H1 (cell line): ENCODE results near the gene RND3. TPM values are rescaled to one million over a fixed set of nuclear protein-coding genes. Genes with fewer than 3 reads are reported as not detected.

ENCODE experiments used
- CTCF ChIA-PET: fragments of 300-600 bp; sonication (Branson Sonifier 250); formaldehyde crosslinking; loops from one replicate; lab custom pipeline; 2021; ENCODE audit not compliant: partially characterized antibody; lab: Charles Lee
- POLR2A ChIA-PET: fragments of 300-600 bp; sonication (Branson Sonifier 250); formaldehyde crosslinking; loops from one replicate; lab custom pipeline; 2021; ENCODE audit warnings: inconsistent platforms; ENCODE audit not compliant: partially characterized antibody; lab: Charles Lee
- DNase-seq, 2 experiments: peaks; one replicate each; pipeline versions ENCODE4 v3.0.0 to v3.0.0-alpha.2; 2010 to 2022; ENCODE audit warnings: low spot score in 2 of 2, low read depth in 1 of 2, mixed read lengths in 1 of 2
- FAIRE-seq: peaks from 2 replicates; lab custom pipeline; 2011; peaks lifted over from hg19 to GRCh38; lab: Jason Lieb, UNC
- H2AFZ ChIP-seq: 2 replicates; pipeline ENCODE4 v1.8.1; 2012; ENCODE audit warnings: low read length, inconsistent platforms
- H2AK5ac ChIP-seq: 2 replicates; pipeline ENCODE4 v1.6.1; 2013; ENCODE audit warnings: low read depth, low read length
- H2BK120ac ChIP-seq: replicated peaks from 2 replicates; pipeline ENCODE3; 2013; ENCODE audit warnings: low read depth, low read length, inconsistent platforms
- H2BK12ac ChIP-seq: 2 replicates; pipeline ENCODE4 v1.6.1; 2013; ENCODE audit warnings: low read depth, low read length
- H2BK15ac ChIP-seq: 2 replicates; pipeline ENCODE4 v1.6.1; 2013; ENCODE audit warnings: low read length
- H2BK20ac ChIP-seq: 2 replicates; pipeline ENCODE4 v1.6.1; 2013; ENCODE audit warnings: low read length
- H2BK5ac ChIP-seq: 2 replicates; pipeline ENCODE4 v1.6.1; 2013; ENCODE audit warnings: low read depth, low read length
- H3K14ac ChIP-seq: 2 replicates; pipeline ENCODE4 v1.6.1; 2013; ENCODE audit warnings: inconsistent platforms; ENCODE audit not compliant: insufficient read length
- H3K18ac ChIP-seq: 2 replicates; pipeline ENCODE4 v1.6.1; 2013; ENCODE audit warnings: low read length; ENCODE audit errors: extremely low read depth
- H3K23ac ChIP-seq: 2 replicates; pipeline ENCODE4 v1.6.1; 2013; ENCODE audit warnings: inconsistent platforms; ENCODE audit not compliant: insufficient read length
- H3K23me2 ChIP-seq: 2 replicates; pipeline ENCODE4 v1.6.1; 2013; ENCODE audit warnings: low read depth, low read length
- H3K27ac ChIP-seq: 2 replicates; pipeline ENCODE4 v1.6.1; 2011; ENCODE audit warnings: low read depth, low read length, inconsistent platforms
- H3K27me3 ChIP-seq, 4 experiments: replicated peaks in 1 of 4; 1 replicate in 1 of 4; 2 replicates in 3 of 4; pipeline versions ENCODE4 v1.6.1 to v1.8.1; 2011 to 2013; ENCODE audit warnings: low read length in 3 of 4, mild to moderate bottlenecking in 3 of 4, inconsistent platforms in 2 of 4, mixed read lengths in 2 of 4, moderate library complexity in 1 of 4; ENCODE audit not compliant: control insufficient read depth in 3 of 4, insufficient read depth in 3 of 4; ENCODE audit errors: extremely low read depth in 1 of 4
- H3K36me3 ChIP-seq, 4 experiments: 2 replicates each; pipeline versions ENCODE4 v1.6.1 to v1.8.1; 2011 to 2013; ENCODE audit warnings: mild to moderate bottlenecking in 4 of 4, low read length in 3 of 4, moderate library complexity in 2 of 4, control low read depth in 1 of 4, inconsistent platforms in 1 of 4; ENCODE audit not compliant: insufficient read depth in 4 of 4, control insufficient read depth in 2 of 4
- H3K4ac ChIP-seq: replicated peaks from 2 replicates; pipeline ENCODE3; 2013; ENCODE audit warnings: low read length, low read depth, mixed read lengths, inconsistent platforms; ENCODE audit not compliant: insufficient read length
- H3K4me1 ChIP-seq, 4 experiments: replicated peaks in 1 of 4; 1 replicate in 1 of 4; 2 replicates in 3 of 4; pipeline versions ENCODE4 v1.6.1 to v1.8.1; 2011 to 2013; ENCODE audit warnings: low read length in 3 of 4, inconsistent platforms in 2 of 4, mixed read lengths in 1 of 4; ENCODE audit not compliant: insufficient read depth in 4 of 4, control insufficient read depth in 3 of 4
- H3K4me2 ChIP-seq, 2 experiments: 2 replicates each; pipeline versions ENCODE4 v1.6.1 to v1.8.1; 2011 to 2013; ENCODE audit warnings: low read depth in 2 of 2, low read length in 2 of 2, control low read depth in 1 of 2, inconsistent platforms in 1 of 2, mild to moderate bottlenecking in 1 of 2; ENCODE audit not compliant: insufficient read depth in 1 of 2
- H3K4me3 ChIP-seq, 4 experiments: fragments of 200-600, 300-600 bp in 1 of 4; sonication (generic), shearing (Covaris generic), sonication (Bioruptor Twin) in 1 of 4; 2 replicates each; pipeline versions ENCODE4 v1.5.1 to v1.8.1; 2011 to 2016; ENCODE audit warnings: low read length in 4 of 4, low read depth in 3 of 4, control low read depth in 2 of 4, inconsistent platforms in 2 of 4, mild to moderate bottlenecking in 2 of 4, mixed read lengths in 1 of 4, moderate library complexity in 1 of 4; ENCODE audit not compliant: insufficient read depth in 2 of 4; ENCODE audit errors: extremely low read depth in 1 of 4
- H3K56ac ChIP-seq: replicated peaks from 2 replicates; pipeline ENCODE3; 2013; ENCODE audit warnings: low read depth, mild to moderate bottlenecking, mixed read lengths, low read length, inconsistent platforms; ENCODE audit not compliant: insufficient read length
- H3K79me1 ChIP-seq: 2 replicates; pipeline ENCODE4 v1.6.1; 2013; ENCODE audit warnings: low read depth, low read length, control low read depth
- H3K79me2 ChIP-seq, 2 experiments: 2 replicates each; pipeline versions ENCODE4 v1.6.1 to v1.8.1; 2012 to 2013; ENCODE audit warnings: low read length in 2 of 2, mild to moderate bottlenecking in 2 of 2, inconsistent platforms in 1 of 2; ENCODE audit not compliant: insufficient read depth in 2 of 2, control insufficient read depth in 1 of 2
- H3K9ac ChIP-seq, 4 experiments: replicated peaks in 1 of 4; 1 replicate in 1 of 4; 2 replicates in 3 of 4; pipeline versions ENCODE4 v1.6.1 to v1.8.1; 2011 to 2013; ENCODE audit warnings: low read depth in 3 of 4, low read length in 3 of 4, control low read depth in 2 of 4, mild to moderate bottlenecking in 2 of 4, moderate library complexity in 2 of 4, inconsistent platforms in 1 of 4; ENCODE audit errors: extremely low read depth in 1 of 4
- H3K9me3 ChIP-seq, 2 experiments: 2 replicates each; pipeline versions ENCODE4 v1.6.1 to v1.8.1; 2012 to 2013; ENCODE audit warnings: mild to moderate bottlenecking in 2 of 2, moderate library complexity in 2 of 2, control low read depth in 1 of 2, inconsistent platforms in 1 of 2, low read depth in 1 of 2, low read length in 1 of 2, mixed read lengths in 1 of 2; ENCODE audit not compliant: insufficient read depth in 2 of 2
- H4K20me1 ChIP-seq, 2 experiments: replicated peaks in 1 of 2; 2 replicates each; pipeline versions ENCODE3 to v1.8.1; 2011 to 2013; ENCODE audit warnings: inconsistent platforms in 2 of 2, low read length in 2 of 2, mild to moderate bottlenecking in 1 of 2; ENCODE audit not compliant: insufficient read depth in 2 of 2, control insufficient read depth in 1 of 2
- H4K5ac ChIP-seq: 2 replicates; pipeline ENCODE4 v1.6.1; 2013; ENCODE audit warnings: low read length, low read depth, mixed read lengths, inconsistent platforms; ENCODE audit not compliant: insufficient read length
- H4K8ac ChIP-seq: 2 replicates; pipeline ENCODE4 v1.8.0; 2013; ENCODE audit warnings: mild to moderate bottlenecking, moderate library complexity, low read length, inconsistent platforms; ENCODE audit not compliant: insufficient read depth; ENCODE audit errors: extremely low read depth
- H4K91ac ChIP-seq: replicated peaks from 2 replicates; pipeline ENCODE3; 2013; ENCODE audit warnings: low read length, mixed read lengths, inconsistent platforms; ENCODE audit not compliant: insufficient read length
- ATF2 ChIP-seq: IDR thresholded peaks from 2 replicates; pipeline ENCODE4 v1.6.1; 2012; ENCODE audit warnings: low read length, inconsistent platforms
- CHD2 ChIP-seq: IDR thresholded peaks from 2 replicates; pipeline ENCODE4 v1.6.1; 2012; ENCODE audit warnings: low read length, improper control_type of control experiment
- E2F6 ChIP-seq: IDR thresholded peaks from 2 replicates; pipeline ENCODE4 v1.6.1; 2012; ENCODE audit warnings: inconsistent platforms
- KDM4A ChIP-seq: IDR thresholded peaks from one replicate; pipeline ENCODE4 v1.7.1; 2012; ENCODE audit warnings: low read depth, mild to moderate bottlenecking, moderate library complexity, low read length, inconsistent platforms; ENCODE audit not compliant: severe bottlenecking
- TCF12 ChIP-seq: IDR thresholded peaks from 2 replicates; pipeline ENCODE4 v1.6.1; 2011; ENCODE audit warnings: low read depth, mild to moderate bottlenecking, low read length
- WGBS, 2 experiments: shearing (Covaris generic) in 1 of 2; methylation state at CpG; one replicate each; pipeline versions ENCODE4 v1.1.6 to v1.1.7; 2013 to 2015; ENCODE audit warnings: low lambda C conversion rate in 2 of 2, mixed read lengths in 2 of 2, inconsistent platforms in 1 of 2, low coverage in 1 of 2, missing lambda C conversion rate in 1 of 2; ENCODE audit not compliant: insufficient replicate concordance in 2 of 2, insufficient coverage in 1 of 2, insufficient read length in 1 of 2; ENCODE audit errors: extremely low coverage in 1 of 2, missing lambda C conversion rate in 1 of 2; 5-methylcytosine and 5-hydroxymethylcytosine counted together
- polyA plus RNA-seq, 7 experiments: library from polyadenylated mRNA; depleted of rRNA in 3 of 7; stranded (reverse) in 5 of 7; unstranded in 2 of 7; fragments of >200 nt in 5 of 7; fragments of 200-250 nt in 2 of 7; gene quantifications; 1 replicate in 5 of 7; 2 replicates in 1 of 7; 4 replicates in 1 of 7; pipeline versions ENCODE4 v1.2.1 to v1.2.3, GENCODE V29; 2011 to 2013; ENCODE audit warnings: missing spikeins in 2 of 7, mixed read lengths in 2 of 7
- total RNA-seq: library from RNA; stranded (reverse); fragmentation: NEBNext Ultra II Directional; extraction: Animal tissue kit (Norgen Biotek cat#: 25700); gene quantifications from 2 replicates; pipeline ENCODE4 v1.2.1, GENCODE V29; 2021

RND3 gene
- total and polyA plus RNA-seq, 2 of the 8 experiments (the other 6 are each of a cell fraction or from before 2014, with no cell fraction given): 12.2 to 25.6 TPM

- H3K9ac ChIP-seq: no peak overlapping the region
- H3K4ac ChIP-seq: no peak overlapping the region
- H3K18ac ChIP-seq: no peak overlapping the region
- no peak overlapping the region for H3K23ac ChIP-seq
- DNase-seq (no peak), FAIRE-seq (no peak)
- no peak overlapping the region for H3K4me2 ChIP-seq
- ChIA-PET POLR2A (no interaction called here), CTCF (no interaction called here)
- H3K56ac ChIP-seq: no peak overlapping the region
- no peak overlapping the region for H3K14ac ChIP-seq
- no peaks in the 10 kb centered on the region for H3K27me3 ChIP-seq
- H3K36me3 ChIP-seq: no peaks in the 10 kb centered on the region
- H4K8ac ChIP-seq: no peak overlapping the region
- no peaks in the 10 kb centered on the region for H3K4me1 ChIP-seq
- H3K9me3 ChIP-seq: no peaks in the 10 kb centered on the region
- H3K23me2 ChIP-seq: no peaks in the 10 kb centered on the region
- no peak overlapping the region for H4K91ac ChIP-seq
- H3K79me2 ChIP-seq: no peaks in the 10 kb centered on the region
- H4K20me1 ChIP-seq: no peaks in the 10 kb centered on the region
- H2AK5ac ChIP-seq: no peak overlapping the region
- no peak overlapping the region for H4K5ac ChIP-seq
- H3K79me1 ChIP-seq: no peaks in the 10 kb centered on the region
- no peak overlapping the region for H2BK20ac ChIP-seq
- no peak overlapping the region for H2BK5ac ChIP-seq
- no peak overlapping the region for H3K4me3 ChIP-seq
- H2BK15ac ChIP-seq: no peak overlapping the region
- no peak overlapping the region for H2BK120ac ChIP-seq
- no peak overlapping the region for H2BK12ac ChIP-seq
- no peak overlapping the region for H3K27ac ChIP-seq
- TF ChIP-seq TCF12: no peak
- TF ChIP-seq CHD2: no peak
- TF ChIP-seq E2F6: no peak
- no peak for TF ChIP-seq ATF2
- TF ChIP-seq KDM4A: no peak
- TF ChIP-seq, all 59 proteins: peak for 0
- WGBS, 2 experiments: 89% methylated on average over 4 of the region's 4 CpGs; no CpG with 5 or more reads in 1 of the 2 experiments
- H2AFZ ChIP-seq: no peak overlapping the region
Observed at GRCh38 chr2:150494234-150494945, 6.9 kb upstream of the RND3 start.
